Erythroblast (primary cell): ENCODE results near the gene YJEFN3.
A peak's percentile ranks its signal among the peaks of the same experiment; 100 is the strongest.

Experiments used
- DNase-seq, 2 experiments: peaks; one replicate each; lab custom pipeline; 2025; lab: John Stamatoyannopoulos, UW
- GATA1 ChIP-seq: IDR thresholded peaks from 2 replicates; pipeline ENCODE4 v1.6.1; 2011; ENCODE audit warnings: low read depth, mild to moderate bottlenecking, control low read depth, low read length, moderate library complexity
- POLR2A ChIP-seq: IDR thresholded peaks from 2 replicates; pipeline ENCODE4 v1.6.1; 2011; ENCODE audit warnings: mild to moderate bottlenecking, low read length

The YJEFN3 gene

DNA sequence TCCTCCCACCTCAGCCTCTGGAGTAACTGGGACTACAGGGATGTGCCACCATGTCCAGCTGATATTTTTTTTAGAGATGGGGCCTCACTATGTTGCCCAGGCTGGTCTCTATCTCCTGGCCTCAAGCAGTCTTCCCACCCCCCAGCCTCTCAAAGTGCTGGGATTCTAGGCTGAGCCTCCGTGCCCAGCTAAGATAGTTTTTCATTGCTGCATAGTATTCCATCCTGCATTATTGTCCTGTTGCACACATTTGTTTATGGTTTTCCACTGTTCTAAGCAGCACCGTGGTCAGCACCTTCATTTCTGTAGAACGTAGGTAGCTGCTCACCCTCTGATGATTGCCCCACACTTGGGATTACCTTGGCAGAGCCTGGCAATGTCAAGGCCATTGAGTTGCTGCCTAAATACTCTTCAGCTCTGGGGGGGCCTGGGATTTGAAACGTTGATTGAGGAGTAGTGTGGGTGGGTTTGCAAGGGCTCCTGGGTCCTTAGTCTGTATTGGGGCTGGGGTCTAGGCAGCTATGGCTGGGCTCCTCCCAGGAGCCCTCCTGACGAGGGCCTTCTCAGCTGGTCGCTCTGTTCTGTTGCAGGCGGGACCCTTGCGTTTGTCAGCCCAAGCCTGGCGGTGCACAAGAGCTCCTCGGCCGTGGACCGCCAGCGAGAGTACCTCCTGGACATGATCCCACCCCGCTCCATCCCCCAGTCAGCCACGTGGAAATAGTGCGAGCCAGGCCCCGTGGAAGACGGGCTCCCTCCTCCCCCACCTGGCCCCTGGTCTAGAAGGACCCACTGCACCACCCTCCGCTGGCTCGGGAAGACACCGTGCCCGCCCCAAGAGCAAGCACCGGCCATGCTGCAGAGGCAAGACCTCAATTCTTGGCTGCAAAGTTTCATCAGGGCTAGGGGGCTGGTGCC, 23.7 kb upstream of the YJEFN3 start:
- TF ChIP-seq POLR2A (no peak), GATA1 (no peak)
- no peak for DNase-seq

GRCh38 chr19:19505669-19506326, 22.9 kb upstream of the YJEFN3 start:
- TF ChIP-seq GATA1 (no peak), POLR2A (no peak)
- DNase-seq = no peak

GRCh38 chr19:19506592-19506991, 22.1 kb upstream of the YJEFN3 start:
- DNase-seq = no peak
- TF ChIP-seq POLR2A (no peak), GATA1 (no peak)

GRCh38 chr19:19507354-19507753, 21.4 kb upstream of the YJEFN3 start:
- DNase-seq = no peak
- TF ChIP-seq GATA1 = no peak
- no peak for TF ChIP-seq POLR2A

DNA sequence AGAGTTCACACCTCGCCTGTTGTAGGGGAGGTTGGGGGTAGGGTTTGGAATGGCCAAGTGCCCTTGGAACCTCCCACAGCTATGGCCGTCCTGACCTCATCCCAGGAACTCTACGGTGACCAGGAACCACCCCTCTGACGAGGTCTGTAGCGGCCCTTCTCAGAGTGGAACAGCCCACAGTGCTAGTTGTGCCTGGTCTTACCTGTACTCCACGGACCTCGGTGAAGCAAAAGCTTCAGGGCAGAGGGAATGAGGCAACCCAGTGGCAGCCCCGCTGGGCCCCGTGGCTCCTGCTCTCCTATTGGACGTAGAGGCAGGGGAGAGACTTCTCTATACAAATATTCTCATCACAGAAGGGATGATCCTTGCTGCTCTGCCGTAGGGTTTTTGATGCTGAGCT, 20.5 kb upstream of the YJEFN3 start:
- TF ChIP-seq GATA1 (no peak), POLR2A (no peak)
- DNase-seq = no peak

DNA sequence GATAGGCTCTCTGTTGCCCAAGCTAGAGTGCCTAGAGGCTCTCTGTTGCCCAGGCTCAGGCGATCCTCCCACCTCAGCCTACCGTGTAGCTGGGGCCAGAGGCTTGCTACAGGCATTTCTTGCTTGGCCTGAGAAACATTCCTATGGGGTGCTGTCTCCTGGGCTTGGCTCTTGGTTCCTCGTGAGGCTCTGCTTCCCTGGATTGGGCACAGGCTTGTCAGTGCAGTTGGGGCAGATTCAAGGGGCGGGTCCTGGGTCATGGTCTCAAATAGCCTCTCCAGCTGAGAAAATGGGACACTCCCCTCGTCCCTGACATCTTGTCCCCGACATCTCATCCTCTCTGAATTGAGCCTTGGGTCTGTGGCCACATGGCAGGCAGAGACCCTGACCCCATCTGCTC, 18.3 kb upstream of the YJEFN3 start:
- DNase-seq = no peak
- TF ChIP-seq GATA1 = no peak
- no peak for TF ChIP-seq POLR2A

DNA sequence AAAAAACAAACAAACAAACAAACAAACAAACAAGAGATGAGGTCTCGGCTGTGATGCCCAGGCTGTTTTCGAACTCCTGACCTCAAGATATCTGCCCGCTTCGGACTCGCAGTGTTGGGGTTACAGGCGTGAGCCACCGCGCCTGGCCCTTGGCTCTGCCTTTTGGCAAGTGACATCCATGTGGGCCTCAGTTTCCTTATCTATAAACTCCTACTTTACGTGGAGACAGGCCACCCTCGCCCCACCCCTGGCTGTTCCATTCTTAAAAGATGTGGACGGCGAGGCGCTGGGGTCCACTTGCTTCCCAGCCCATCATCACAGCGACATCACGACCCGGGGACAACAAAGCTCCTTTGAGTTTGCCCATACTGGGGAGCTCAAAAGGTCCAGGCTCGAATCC, 15.0 kb upstream of the YJEFN3 start:
- TF ChIP-seq POLR2A = no peak
- no peak for TF ChIP-seq GATA1
- DNase-seq = no peak

DNA sequence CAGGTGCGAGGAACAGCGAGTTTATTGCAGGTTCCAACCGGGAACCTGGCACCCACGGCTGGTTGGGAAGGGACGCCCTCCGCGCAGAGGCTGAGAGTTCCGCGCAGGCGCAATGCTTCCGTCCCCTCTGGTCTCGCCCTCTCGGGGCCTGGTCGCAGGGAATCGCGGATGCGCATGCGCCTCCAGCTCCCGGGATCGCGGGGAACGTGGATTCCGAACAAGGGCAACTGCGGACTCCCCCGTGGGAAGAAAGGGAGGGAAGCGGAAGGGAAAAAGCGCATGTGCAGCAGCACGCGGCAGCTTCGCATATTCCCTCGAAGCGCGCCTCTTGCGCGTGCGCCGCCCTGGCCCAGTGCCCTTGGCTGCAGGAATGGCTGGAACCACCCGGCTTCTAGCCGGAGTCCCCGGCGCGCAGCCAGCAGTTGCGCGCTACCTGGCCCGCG, 14.5 kb upstream of the YJEFN3 start:
- peak in 1 of 2 experiments; percentile 36 for DNase-seq
- TF ChIP-seq GATA1 = no peak
- no peak for TF ChIP-seq POLR2A

GRCh38 chr19:19514881-19515641, 13.7 kb upstream of the YJEFN3 start, which contains the start of gene TSSK6:
Gene TSSK6 (minus strand): TSS chr19:19515548. CDS start chr19:19515427, 121 bp downstream.
- no peak for TF ChIP-seq POLR2A
- TF ChIP-seq GATA1 = no peak
- DNase-seq = no peak

DNA sequence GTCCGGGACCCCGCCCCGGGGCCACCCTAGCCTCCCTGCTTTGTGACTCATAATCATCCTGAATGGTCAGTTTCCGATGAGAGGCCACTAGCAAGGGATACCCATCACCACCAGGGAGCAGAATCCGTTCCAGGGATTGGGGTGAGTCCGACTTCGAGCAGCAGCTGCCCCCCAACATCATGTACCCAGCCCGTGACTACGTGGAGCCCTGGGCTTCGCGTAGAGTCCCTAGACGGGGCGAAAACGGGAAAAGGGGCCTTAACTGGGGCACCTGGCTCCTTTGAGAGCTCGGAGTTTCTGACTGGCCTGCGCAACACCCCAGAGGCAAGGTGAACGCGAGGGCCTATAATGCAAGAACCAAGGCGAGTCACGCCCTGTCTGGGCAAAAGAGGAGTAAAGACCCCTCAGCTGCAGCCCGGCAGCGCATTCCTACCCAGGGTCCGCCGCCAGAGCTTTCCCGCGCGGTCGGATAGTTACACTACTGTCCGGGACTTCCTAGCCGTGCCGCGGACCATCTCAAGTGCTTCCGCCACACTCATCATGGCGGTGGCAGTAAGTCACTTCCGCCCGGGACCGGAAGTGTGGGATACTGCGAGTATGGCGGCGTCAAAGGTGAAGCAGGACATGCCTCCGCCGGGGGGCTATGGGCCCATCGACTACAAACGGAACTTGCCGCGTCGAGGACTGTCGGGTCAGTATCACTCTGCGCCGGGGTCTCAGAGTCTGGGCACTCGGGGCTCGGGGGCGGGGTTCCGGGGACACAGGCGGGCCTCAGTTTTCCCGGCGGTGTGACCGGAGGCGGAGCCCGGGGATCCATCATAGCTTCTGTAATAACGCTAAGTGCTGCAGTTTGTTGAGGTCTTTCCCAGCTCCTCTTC, 12.8 kb upstream of the YJEFN3 start, which contains the start of gene NDUFA13:
TSS of gene NDUFA13 (plus strand) at position 584 of the 878 bp plus-strand sequence. CDS start at position 598, 14 bp downstream.
- TF ChIP-seq GATA1 = no peak
- peak; percentile 84 for TF ChIP-seq POLR2A
- DNase-seq = peak; percentile 94 to 96

DNA sequence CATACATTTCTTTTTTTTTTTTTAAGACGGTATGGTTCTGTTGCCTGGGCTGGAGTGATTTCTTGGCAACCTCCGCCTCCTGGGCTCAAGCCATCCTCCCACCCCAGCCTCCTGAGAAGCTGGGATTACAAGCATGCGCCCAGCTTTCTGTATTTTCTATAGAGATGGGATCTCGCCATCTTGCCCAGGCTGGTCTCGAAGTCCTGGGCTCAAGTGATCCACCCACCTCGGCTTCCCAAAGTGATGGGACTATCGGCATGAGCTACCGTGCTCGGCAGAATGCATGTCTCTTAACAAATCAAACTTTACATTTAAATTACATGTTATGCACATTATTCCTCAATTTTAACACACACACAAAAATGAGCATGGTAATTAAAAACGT, 11.5 kb upstream of the YJEFN3 start:
- TF ChIP-seq POLR2A (no peak), GATA1 (no peak)
- no peak for DNase-seq

- TF ChIP-seq GATA1 = no peak
- TF ChIP-seq POLR2A = no peak
Measured at GRCh38 chr19:19520989-19521388, 7.7 kb upstream of the YJEFN3 start.

GRCh38 chr19:19523177-19523576, 5.5 kb upstream of the YJEFN3 start:
- no peak for DNase-seq
- no peak for TF ChIP-seq POLR2A
- no peak for TF ChIP-seq GATA1

More at GRCh38 chr19:19520989-19521388, 7.7 kb upstream of the YJEFN3 start:
- no peak for DNase-seq
